Esophagus (tissue), 2 donors: ENCODE results near the gene WDFY4. TPM values are rescaled to one million over a fixed set of nuclear protein-coding genes. Genes with fewer than 3 reads are reported as not detected.

Experiments used
- H3K27ac ChIP-seq, 2 donors: one replicate each; pipeline ENCODE4 v1.5.1; 2013; ENCODE audit warnings: low read depth in 2 of 2, mild to moderate bottlenecking in 2 of 2, inconsistent platforms in 1 of 2, low read length in 1 of 2, moderate library complexity in 1 of 2
- H3K27me3 ChIP-seq, 2 donors: one replicate each; pipeline ENCODE4 v1.6.1; 2013; ENCODE audit warnings: low read length in 2 of 2, control low read depth in 1 of 2, mild to moderate bottlenecking in 1 of 2; ENCODE audit not compliant: insufficient read depth in 2 of 2, control insufficient read depth in 1 of 2
- H3K36me3 ChIP-seq, 2 donors: one replicate each; pipeline ENCODE4 v1.6.1; 2013; ENCODE audit warnings: low read length in 1 of 2; ENCODE audit not compliant: control insufficient read depth in 2 of 2, insufficient read depth in 2 of 2
- H3K4me1 ChIP-seq, 2 donors: one replicate each; pipeline ENCODE4 v1.6.1; 2013; ENCODE audit warnings: low read length in 1 of 2; ENCODE audit not compliant: control insufficient read depth in 2 of 2, insufficient read depth in 2 of 2
- H3K4me3 ChIP-seq, 2 donors: one replicate each; pipeline ENCODE4 v1.5.1; 2013; ENCODE audit warnings: low read length in 2 of 2, mild to moderate bottlenecking in 2 of 2, low read depth in 1 of 2, moderate library complexity in 1 of 2
- H3K9me3 ChIP-seq, 2 donors: one replicate each; pipeline ENCODE4 v1.6.1; 2013; ENCODE audit warnings: mild to moderate bottlenecking in 2 of 2, low read depth in 1 of 2, low read length in 1 of 2, moderate library complexity in 1 of 2; ENCODE audit not compliant: control insufficient read depth in 2 of 2, insufficient read depth in 1 of 2
- WGBS, 2 donors: extraction: QIAGEN DNeasy Blood & Tissue Kit; methylation state at CpG; one replicate each; pipeline ENCODE4 v1.1.7; 2013; 5-methylcytosine and 5-hydroxymethylcytosine counted together
- polyA plus RNA-seq, 2 donors: library from polyadenylated mRNA; stranded (reverse); fragments of 200-250 nt; gene quantifications; one replicate each; pipeline ENCODE4 v1.2.3, GENCODE V29; 2013
- donor health status: healthy with polysubstance abuse.
- donor health status: Bipolar disorder and iron deficiency.

The WDFY4 gene
- polyA plus RNA-seq, 2 donors = 0.43 to 0.79 TPM

DNA sequence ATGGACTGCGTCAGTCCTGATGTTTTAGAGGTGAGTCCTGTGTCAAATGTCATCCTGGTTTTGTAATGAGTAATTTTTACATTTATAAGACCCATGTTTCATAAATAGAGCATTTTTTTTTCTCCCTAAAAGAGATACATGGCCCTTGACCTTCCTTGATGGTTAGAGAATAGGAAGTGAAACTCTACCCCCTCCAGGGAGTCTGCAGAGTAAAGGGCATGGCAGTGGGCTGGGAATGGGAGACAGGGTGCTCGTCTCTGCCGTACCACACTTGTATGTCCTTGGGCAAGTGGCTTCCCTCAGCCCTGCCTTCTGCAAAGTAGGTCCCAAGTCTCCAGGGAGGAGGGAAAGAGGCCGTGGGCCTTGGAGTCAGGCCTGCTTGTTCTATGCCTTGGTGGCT lies 63.9 kb downstream of the WDFY4 start:
- WGBS, 2 donors = 79 to 82% methylated on average over 4 of the region's 4 CpGs
- Histone ChIP-seq H3K27ac (no peak overlapping the region), H3K4me3 (no peak overlapping the region), H3K9me3 (no peaks in the 10 kb centered on the region), H3K27me3 (peaks cover 0 to 3% of the 10 kb centered on the region in 2 donors), H3K4me1 (peaks cover 0 to 3% of the 10 kb centered on the region in 2 donors), H3K36me3 (peaks cover 0 to 2% of the 10 kb centered on the region in 2 donors)

DNA sequence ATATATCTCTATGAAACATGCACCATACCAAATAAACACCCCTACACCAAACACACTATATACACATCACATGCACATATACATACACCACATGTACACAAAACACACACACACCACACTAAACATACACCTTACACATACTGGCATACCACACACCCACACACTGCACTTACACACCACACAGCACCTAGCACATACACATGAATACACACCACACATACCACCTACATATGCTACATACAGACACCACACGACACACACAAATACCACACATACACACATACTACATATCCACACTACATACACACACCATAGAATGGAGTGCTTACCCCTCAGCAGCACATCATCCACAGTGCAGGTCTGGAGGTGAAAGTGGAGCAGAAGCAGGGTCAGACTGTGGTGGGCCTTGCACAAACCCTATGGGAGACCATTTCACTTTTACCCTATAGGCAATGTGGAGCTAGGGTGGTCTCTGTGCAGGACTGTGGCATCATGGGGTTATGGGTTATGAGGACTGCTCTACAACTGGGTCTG lies 64.6 kb downstream of the WDFY4 start:
- Histone ChIP-seq H3K27ac (no peak overlapping the region), H3K4me3 (no peak overlapping the region), H3K27me3 (peaks cover 0 to 3% of the 10 kb centered on the region in 2 donors), H3K9me3 (no peaks in the 10 kb centered on the region), H3K4me1 (peaks cover 0 to 3% of the 10 kb centered on the region in 2 donors), H3K36me3 (peaks cover 0 to 2% of the 10 kb centered on the region in 2 donors)
- WGBS, 2 donors = 91 to 96% methylated on average over 1 of the region's 1 CpG

DNA sequence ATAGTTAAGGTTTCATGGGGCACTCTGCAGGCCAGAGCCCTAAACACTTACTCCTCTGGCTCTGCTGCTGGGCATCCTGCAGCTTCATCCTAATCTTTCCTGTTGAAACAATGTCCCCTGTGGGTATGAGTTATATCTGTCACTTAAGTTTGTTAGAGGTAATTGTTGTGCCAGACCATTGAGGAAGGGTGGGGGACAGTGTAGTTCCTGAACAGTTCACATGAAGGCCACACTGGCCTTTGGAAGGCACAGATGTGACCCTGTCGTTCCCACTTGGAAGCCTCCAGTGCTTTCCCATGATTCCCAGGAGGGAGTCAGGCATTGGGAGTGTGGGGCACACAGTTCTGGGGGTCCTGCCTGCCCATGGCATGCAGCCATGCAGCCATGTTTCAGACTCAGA lies 65.3 kb downstream of the WDFY4 start:
- Histone ChIP-seq H3K27me3 (peaks cover 0 to 3% of the 10 kb centered on the region in 2 donors), H3K4me3 (no peak overlapping the region), H3K27ac (no peak overlapping the region), H3K36me3 (peaks cover 0 to 2% of the 10 kb centered on the region in 2 donors), H3K4me1 (peaks cover 0 to 3% of the 10 kb centered on the region in 2 donors), H3K9me3 (no peaks in the 10 kb centered on the region)
- WGBS, 2 donors = 61 to 76% methylated on average over 1 of the region's 1 CpG

DNA sequence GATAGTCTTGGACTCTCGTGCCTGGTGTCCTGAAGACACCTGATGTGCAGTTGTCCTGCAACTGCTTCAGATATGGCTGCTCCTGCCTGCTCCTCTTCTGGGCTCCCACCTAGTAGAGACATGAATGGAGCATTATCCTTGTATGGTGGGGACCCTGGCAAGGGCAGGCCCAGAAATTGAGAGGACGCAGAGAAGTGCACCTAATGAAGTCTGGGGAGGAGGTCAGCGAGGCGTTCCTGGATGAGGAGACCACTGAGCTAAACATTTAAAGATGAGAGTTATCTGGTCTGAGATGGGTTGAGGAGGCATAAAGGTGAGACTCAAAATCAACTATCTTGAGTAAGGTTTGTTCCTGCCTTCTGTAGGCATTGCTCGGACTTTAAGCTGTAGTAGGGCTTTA lies 66.3 kb downstream of the WDFY4 start:
- peaks cover 0 to 2% of the 10 kb centered on the region in 2 donors for H3K36me3 ChIP-seq
- no peaks in the 10 kb centered on the region for H3K9me3 ChIP-seq
- H3K4me3 ChIP-seq = no peak overlapping the region
- H3K27me3 ChIP-seq = peaks cover 0 to 3% of the 10 kb centered on the region in 2 donors
- H3K27ac ChIP-seq = no peak overlapping the region
- peaks cover 0 to 3% of the 10 kb centered on the region in 2 donors for H3K4me1 ChIP-seq
- WGBS, 2 donors = 85 to 92% methylated on average over 5 of the region's 5 CpGs

DNA sequence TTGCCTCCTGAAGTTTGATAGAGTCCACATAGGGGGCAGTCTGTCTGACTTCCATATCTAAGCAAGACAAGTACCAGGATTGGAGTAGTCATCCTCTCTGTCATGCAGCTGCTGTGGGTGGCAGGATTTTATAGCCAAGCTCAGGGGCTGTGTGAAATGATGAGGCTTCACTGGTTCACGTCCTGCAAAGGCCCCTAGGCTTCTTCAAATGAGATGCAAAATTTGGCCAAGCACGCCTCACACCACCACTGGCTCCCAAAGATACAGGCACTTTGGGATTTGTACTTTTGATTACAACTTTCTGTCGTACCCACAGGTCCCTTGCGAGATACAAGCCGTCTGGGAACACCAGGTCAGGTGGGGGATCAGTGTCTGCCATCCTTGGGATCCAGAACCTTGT lies 67.1 kb downstream of the WDFY4 start:
- Histone ChIP-seq H3K9me3 (no peaks in the 10 kb centered on the region), H3K4me3 (no peak overlapping the region), H3K27ac (no peak overlapping the region), H3K4me1 (peaks cover 0 to 3% of the 10 kb centered on the region in 2 donors), H3K27me3 (peaks cover 0 to 3% of the 10 kb centered on the region in 2 donors), H3K36me3 (peaks cover 0 to 2% of the 10 kb centered on the region in 2 donors)
- 82 to 92% methylated on average over 5 of the region's 5 CpGs for WGBS, 2 donors

DNA sequence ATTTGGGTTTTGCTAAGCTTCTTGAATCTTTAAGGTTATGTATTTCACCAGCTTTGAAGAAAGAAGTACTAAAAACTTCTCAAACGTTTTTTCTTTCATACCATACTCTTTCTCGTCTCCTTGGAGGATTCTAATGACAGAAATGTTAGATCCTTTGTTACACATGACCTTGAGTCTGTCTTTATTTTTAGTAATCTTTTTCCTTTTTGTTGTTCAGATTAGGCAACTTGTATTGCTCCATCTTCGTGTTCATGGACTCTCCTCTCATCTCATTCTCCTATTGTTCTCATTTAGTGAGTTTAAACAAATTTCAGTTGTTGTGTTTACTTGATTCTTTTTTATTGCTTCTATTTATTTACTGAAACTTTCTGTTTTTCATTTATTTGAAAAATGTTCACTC lies 73.7 kb downstream of the WDFY4 start:
- 56% methylated on average over 3 of the region's 3 CpGs for WGBS, 2 donors
- no peaks in the 10 kb centered on the region for H3K4me1 ChIP-seq

DNA sequence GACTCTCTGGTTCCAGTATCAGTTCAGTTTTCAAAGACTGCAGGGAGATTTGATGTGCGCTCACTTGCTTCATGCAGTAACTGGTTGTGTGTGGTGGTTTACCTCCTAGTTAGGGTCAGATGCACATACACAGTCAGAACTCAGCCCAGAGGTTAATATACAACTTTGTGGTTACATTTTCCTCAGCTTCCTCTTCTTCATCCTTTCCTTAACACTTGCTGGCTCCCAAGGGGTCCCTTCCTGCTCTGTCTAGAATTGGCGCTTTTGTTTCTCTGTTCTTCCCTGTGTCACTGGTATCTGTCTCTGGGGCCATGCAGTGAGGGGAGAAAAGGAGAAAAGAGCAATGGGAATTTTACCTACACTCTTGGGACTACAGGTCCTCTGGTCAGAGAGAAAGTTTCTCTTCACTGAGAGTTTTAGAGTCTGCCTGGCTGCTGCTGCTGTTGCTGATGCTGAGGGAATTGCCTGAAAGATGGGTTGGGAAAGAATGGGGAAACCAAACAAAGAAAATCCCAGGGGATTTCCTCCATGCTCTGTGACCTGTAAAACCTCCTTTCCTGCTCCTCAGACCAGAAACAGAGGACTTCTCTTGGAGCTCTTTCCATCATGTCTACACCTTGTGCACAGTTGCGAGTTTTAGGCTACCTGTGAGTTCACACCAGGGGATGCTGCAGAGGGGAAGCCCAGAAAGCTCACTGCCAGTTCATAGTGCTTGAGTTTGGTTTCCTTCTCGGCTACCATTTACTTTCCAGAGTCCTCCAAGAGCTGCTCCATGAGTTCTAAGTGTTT lies 74.6 kb downstream of the WDFY4 start:
- no peaks in the 10 kb centered on the region for H3K9me3 ChIP-seq
- 87 to 89% methylated on average over 4 of the region's 4 CpGs for WGBS, 2 donors
- no peaks in the 10 kb centered on the region for H3K27me3 ChIP-seq
- no peak overlapping the region for H3K27ac ChIP-seq
- H3K4me1 ChIP-seq = no peaks in the 10 kb centered on the region
- no peaks in the 10 kb centered on the region for H3K36me3 ChIP-seq
- no peak overlapping the region for H3K4me3 ChIP-seq

More for the DNA sequence above, 73.7 kb downstream of the WDFY4 start:
- no peaks in the 10 kb centered on the region for H3K9me3 ChIP-seq
- no peak overlapping the region for H3K27ac ChIP-seq
- no peak overlapping the region for H3K4me3 ChIP-seq
- H3K36me3 ChIP-seq = no peaks in the 10 kb centered on the region
- no peaks in the 10 kb centered on the region for H3K27me3 ChIP-seq

DNA sequence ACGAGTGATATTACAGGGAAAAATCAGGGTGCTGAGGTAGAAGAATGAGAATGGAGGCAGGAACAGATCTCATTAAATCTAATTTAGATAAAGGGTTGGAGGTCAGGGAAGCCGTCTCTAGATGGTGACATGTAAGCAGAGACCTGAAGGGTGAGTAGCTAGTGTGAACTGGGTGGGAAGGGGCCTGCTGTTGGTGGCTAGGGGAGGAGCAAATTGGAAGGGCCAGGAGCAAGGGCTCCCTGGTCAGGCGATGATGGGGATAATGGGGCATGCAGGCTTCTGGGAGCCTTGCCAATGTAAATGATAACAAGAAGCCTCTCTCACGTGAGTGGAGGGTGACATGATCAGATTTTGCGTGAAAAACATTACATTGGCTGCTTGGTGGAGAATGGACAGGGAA lies 76.3 kb downstream of the WDFY4 start:
- 74 to 80% methylated on average over 5 of the region's 5 CpGs for WGBS, 2 donors
- H3K36me3 ChIP-seq = no peaks in the 10 kb centered on the region
- no peaks in the 10 kb centered on the region for H3K9me3 ChIP-seq
- no peaks in the 10 kb centered on the region for H3K4me1 ChIP-seq
- no peaks in the 10 kb centered on the region for H3K27me3 ChIP-seq
- H3K4me3 ChIP-seq = no peak overlapping the region
- no peak overlapping the region for H3K27ac ChIP-seq

DNA sequence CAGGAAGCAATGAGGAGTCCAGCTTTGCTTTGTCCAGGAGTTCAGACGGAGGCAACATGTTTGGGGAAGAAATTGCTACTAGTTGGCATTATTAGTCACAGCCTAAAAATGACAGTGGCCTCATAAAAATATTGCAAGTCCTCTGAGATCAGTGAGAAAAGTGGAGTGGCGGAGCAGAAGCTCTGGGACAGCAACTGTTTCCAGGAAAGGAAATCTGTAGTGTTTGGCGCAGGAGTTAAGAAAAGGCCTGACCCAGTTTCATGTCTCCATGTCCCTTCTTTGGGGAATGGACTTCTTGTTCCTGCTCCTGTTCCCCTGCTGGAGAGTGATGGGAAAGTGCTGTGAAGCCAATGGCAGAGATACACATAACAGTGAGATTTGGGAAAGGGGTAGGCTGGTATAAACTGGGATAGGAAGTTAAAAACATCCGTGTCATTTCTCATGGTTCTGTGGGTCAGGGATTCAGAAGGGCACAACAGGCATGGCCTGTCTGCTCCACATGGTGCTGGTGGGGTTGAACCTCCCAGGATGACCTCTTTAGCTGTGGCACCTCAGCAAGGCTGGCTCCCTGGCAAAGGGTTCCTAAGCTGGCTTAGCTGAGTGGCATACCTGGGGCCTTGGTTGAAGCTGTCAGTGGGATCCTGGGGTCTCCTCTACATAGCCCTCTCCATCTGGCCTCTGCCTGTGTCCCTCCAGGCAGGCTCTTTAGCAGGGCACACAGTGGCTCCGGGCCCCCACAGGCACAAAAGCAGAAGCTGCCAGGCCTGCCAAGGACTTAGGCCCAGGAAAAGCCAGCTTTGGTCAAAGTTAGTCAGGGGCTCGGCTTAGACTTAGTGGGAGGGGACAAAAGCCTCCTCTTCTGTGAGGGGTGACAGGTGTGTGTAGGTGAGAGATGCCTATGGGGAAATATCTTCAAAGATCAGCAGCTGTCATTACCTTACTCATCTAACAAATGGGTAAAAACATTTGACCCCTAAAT lies 77.7 kb downstream of the WDFY4 start:
- no peaks in the 10 kb centered on the region for H3K9me3 ChIP-seq
- no peaks in the 10 kb centered on the region for H3K27me3 ChIP-seq
- no peaks in the 10 kb centered on the region for H3K4me1 ChIP-seq
- 87 to 88% methylated on average over 6 of the region's 6 CpGs for WGBS, 2 donors
- H3K27ac ChIP-seq = no peak overlapping the region
- no peaks in the 10 kb centered on the region for H3K36me3 ChIP-seq
- H3K4me3 ChIP-seq = no peak overlapping the region
